ENCODE data around the gene RBM47. TPM values are rescaled to one million over a fixed set of nuclear protein-coding genes. Genes with fewer than 3 reads are reported as not detected.

The RBM47 gene
- total and polyA plus RNA-seq, 2 experiments from 2014 or later, result 35.6 to 139 TPM

- H3K4me2 ChIP-seq, result no peak overlapping the region
- H3K9me3 Mint-ChIP-seq, result no peaks in the 10 kb centered on the region
- H2AFZ ChIP-seq, result no peak overlapping the region
- ATAC-seq (no peak), DNase-seq (ENCODE audit: low spot score) (no peak)
- peaks cover 3% of the 10 kb centered on the region; the same call in 1 of the 2 replicates for H4K20me1 ChIP-seq (replicated peaks; ENCODE audit: insufficient read depth)
- peaks cover 4% of the 10 kb centered on the region for H3K27me3 Mint-ChIP-seq (ENCODE audit: insufficient read depth, low read depth, poor library complexity)
- H3K4me1 Mint-ChIP-seq, result no peaks in the 10 kb centered on the region
- no peak overlapping the region for H3K4me3 ChIP-seq
- no peak overlapping the region; the same call in 1 of the 2 replicates for H3K27ac Mint-ChIP-seq
- H3K9me2 ChIP-seq (ENCODE audit: insufficient read depth), result no peaks in the 10 kb centered on the region
- H3K27me3 ChIP-seq (ENCODE audit: insufficient read depth), result no peaks in the 10 kb centered on the region
- H3K4me3 Mint-ChIP-seq, result no peak overlapping the region
- peaks cover 78% of the 10 kb centered on the region for H3K36me3 Mint-ChIP-seq (ENCODE audit: low read depth)
- H3F3A ChIP-seq (replicated peaks; ENCODE audit: low read depth), result no peaks in the 10 kb centered on the region; the same call in 1 of the 2 replicates
- H3K79me2 ChIP-seq (replicated peaks; ENCODE audit: insufficient read depth), result 0 out of 2 replicates have a peak, but pooled peaks cover 2% of the 10 kb centered on the region
- H3K36me3 ChIP-seq (ENCODE audit: insufficient read depth), result peaks cover 30% of the 10 kb centered on the region
- no peaks in the 10 kb centered on the region for H3K4me1 ChIP-seq (ENCODE audit: insufficient read depth)
- H3K27ac ChIP-seq (ENCODE audit: low read depth), result no peak overlapping the region
- TF ChIP-seq CREB1 (CRISPR knock-in tag; IDR thresholded peaks at IDR 0.05; ENCODE audit: low read depth) (no peak), NANOG (IDR thresholded peaks at IDR 0.05; ENCODE audit: borderline replicate concordance) (no peak), REST (IDR thresholded peaks at IDR 0.05; ENCODE audit: unreplicated experiment) (no peak), EZH2 (IDR thresholded peaks at IDR 0.05; ENCODE audit: low read depth, unreplicated experiment) (no peak), ZNF114 (CRISPR knock-in tag; IDR thresholded peaks at IDR 0.05) (no peak), ZNF331 (CRISPR knock-in tag; IDR thresholded peaks at IDR 0.05; ENCODE audit: low read depth) (no peak), POLR2AphosphoS5 (IDR thresholded peaks at IDR 0.05; ENCODE audit: low read depth) (no peak), JUNB (IDR thresholded peaks at IDR 0.05; ENCODE audit: unreplicated experiment) (no peak), EZH2phosphoT487 (IDR thresholded peaks at IDR 0.05; ENCODE audit: unreplicated experiment) (no peak), STAT1 (IDR thresholded peaks at IDR 0.05; ENCODE audit: unreplicated experiment) (no peak)
- TF ChIP-seq, protein P1, sequence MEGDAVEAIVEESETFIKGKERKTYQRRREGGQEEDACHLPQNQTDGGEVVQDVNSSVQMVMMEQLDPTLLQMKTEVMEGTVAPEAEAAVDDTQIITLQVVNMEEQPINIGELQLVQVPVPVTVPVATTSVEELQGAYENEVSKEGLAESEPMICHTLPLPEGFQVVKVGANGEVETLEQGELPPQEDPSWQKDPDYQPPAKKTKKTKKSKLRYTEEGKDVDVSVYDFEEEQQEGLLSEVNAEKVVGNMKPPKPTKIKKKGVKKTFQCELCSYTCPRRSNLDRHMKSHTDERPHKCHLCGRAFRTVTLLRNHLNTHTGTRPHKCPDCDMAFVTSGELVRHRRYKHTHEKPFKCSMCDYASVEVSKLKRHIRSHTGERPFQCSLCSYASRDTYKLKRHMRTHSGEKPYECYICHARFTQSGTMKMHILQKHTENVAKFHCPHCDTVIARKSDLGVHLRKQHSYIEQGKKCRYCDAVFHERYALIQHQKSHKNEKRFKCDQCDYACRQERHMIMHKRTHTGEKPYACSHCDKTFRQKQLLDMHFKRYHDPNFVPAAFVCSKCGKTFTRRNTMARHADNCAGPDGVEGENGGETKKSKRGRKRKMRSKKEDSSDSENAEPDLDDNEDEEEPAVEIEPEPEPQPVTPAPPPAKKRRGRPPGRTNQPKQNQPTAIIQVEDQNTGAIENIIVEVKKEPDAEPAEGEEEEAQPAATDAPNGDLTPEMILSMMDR (conservative IDR thresholded peaks at IDR 0.05; ENCODE audit: low read depth in 2 of 2), result no peak
- TF ChIP-seq, protein P2, sequence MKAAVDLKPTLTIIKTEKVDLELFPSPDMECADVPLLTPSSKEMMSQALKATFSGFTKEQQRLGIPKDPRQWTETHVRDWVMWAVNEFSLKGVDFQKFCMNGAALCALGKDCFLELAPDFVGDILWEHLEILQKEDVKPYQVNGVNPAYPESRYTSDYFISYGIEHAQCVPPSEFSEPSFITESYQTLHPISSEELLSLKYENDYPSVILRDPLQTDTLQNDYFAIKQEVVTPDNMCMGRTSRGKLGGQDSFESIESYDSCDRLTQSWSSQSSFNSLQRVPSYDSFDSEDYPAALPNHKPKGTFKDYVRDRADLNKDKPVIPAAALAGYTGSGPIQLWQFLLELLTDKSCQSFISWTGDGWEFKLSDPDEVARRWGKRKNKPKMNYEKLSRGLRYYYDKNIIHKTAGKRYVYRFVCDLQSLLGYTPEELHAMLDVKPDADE (IDR thresholded peaks at IDR 0.05), result no peak
- TF ChIP-seq, protein P3, sequence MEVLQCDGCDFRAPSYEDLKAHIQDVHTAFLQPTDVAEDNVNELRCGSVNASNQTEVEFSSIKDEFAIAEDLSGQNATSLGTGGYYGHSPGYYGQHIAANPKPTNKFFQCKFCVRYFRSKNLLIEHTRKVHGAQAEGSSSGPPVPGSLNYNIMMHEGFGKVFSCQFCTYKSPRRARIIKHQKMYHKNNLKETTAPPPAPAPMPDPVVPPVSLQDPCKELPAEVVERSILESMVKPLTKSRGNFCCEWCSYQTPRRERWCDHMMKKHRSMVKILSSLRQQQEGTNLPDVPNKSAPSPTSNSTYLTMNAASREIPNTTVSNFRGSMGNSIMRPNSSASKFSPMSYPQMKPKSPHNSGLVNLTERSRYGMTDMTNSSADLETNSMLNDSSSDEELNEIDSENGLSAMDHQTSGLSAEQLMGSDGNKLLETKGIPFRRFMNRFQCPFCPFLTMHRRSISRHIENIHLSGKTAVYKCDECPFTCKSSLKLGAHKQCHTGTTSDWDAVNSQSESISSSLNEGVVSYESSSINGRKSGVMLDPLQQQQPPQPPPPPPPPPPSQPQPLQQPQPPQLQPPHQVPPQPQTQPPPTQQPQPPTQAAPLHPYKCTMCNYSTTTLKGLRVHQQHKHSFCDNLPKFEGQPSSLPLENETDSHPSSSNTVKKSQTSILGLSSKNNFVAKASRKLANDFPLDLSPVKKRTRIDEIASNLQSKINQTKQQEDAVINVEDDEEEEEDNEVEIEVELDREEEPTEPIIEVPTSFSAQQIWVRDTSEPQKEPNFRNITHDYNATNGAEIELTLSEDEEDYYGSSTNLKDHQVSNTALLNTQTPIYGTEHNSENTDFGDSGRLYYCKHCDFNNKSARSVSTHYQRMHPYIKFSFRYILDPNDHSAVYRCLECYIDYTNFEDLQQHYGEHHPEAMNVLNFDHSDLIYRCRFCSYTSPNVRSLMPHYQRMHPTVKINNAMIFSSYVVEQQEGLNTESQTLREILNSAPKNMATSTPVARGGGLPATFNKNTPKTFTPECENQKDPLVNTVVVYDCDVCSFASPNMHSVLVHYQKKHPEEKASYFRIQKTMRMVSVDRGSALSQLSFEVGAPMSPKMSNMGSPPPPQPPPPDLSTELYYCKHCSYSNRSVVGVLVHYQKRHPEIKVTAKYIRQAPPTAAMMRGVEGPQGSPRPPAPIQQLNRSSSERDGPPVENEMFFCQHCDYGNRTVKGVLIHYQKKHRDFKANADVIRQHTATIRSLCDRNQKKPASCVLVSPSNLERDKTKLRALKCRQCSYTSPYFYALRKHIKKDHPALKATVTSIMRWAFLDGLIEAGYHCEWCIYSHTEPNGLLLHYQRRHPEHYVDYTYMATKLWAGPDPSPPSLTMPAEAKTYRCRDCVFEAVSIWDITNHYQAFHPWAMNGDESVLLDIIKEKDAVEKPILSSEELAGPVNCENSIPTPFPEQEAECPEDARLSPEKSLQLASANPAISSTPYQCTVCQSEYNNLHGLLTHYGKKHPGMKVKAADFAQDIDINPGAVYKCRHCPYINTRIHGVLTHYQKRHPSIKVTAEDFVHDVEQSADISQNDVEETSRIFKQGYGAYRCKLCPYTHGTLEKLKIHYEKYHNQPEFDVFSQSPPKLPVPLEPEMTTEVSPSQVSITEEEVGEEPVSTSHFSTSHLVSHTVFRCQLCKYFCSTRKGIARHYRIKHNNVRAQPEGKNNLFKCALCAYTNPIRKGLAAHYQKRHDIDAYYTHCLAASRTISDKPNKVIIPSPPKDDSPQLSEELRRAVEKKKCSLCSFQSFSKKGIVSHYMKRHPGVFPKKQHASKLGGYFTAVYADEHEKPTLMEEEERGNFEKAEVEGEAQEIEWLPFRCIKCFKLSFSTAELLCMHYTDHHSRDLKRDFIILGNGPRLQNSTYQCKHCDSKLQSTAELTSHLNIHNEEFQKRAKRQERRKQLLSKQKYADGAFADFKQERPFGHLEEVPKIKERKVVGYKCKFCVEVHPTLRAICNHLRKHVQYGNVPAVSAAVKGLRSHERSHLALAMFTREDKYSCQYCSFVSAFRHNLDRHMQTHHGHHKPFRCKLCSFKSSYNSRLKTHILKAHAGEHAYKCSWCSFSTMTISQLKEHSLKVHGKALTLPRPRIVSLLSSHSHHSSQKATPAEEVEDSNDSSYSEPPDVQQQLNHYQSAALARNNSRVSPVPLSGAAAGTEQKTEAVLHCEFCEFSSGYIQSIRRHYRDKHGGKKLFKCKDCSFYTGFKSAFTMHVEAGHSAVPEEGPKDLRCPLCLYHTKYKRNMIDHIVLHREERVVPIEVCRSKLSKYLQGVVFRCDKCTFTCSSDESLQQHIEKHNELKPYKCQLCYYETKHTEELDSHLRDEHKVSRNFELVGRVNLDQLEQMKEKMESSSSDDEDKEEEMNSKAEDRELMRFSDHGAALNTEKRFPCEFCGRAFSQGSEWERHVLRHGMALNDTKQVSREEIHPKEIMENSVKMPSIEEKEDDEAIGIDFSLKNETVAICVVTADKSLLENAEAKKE (CRISPR knock-in tag; IDR thresholded peaks at IDR 0.05), result no peak
These were observed 202.5 kb downstream of the RBM47 start for GRCh38 chr4:40427128-40427527.

Data from GM23338 (cell line).